PFSK-1 (cell line): Measurements from ENCODE around the gene FUBP3.
A peak's percentile ranks its signal among the peaks of the same experiment; 100 is the strongest.

ENCODE experiments used
- FOXP2 ChIP-seq: optimal IDR thresholded peaks from 2 replicates; pipeline ENCODE3; 2011; ENCODE audit warnings: borderline replicate concordance, control low read depth, inconsistent platforms; ENCODE audit not compliant: insufficient read depth; ENCODE audit errors: extremely low read length, extremely low read depth
- POLR2AphosphoS5 ChIP-seq: IDR thresholded peaks from 2 replicates; pipeline ENCODE4 v1.6.1; 2012; ENCODE audit warnings: low read depth, mild to moderate bottlenecking, control low read depth, low read length, moderate library complexity
- SIN3A ChIP-seq: IDR thresholded peaks from 2 replicates; pipeline ENCODE4 v1.6.1; 2012; ENCODE audit warnings: mild to moderate bottlenecking, low read length, moderate library complexity, borderline replicate concordance; ENCODE audit not compliant: insufficient read depth
- TAF1 ChIP-seq: IDR thresholded peaks from 2 replicates; pipeline ENCODE4 v1.6.1; 2012; ENCODE audit warnings: low read length, control low read depth, borderline replicate concordance; ENCODE audit not compliant: insufficient read depth
- TF ChIP-seq, protein P1 (sequence below), 2 experiments: IDR thresholded peaks; 2 replicates each; pipeline versions ENCODE4 v1.6.1 to v1.8.0; 2011 to 2012; ENCODE audit warnings: low read depth in 2 of 2, low read length in 2 of 2, control low read depth in 1 of 2, inconsistent platforms in 1 of 2, mild to moderate bottlenecking in 1 of 2, moderate library complexity in 1 of 2; ENCODE audit not compliant: insufficient read depth in 1 of 2

Gene FUBP3

GRCh38 chr9:130675396-130675795 lies 96.0 kb downstream of the FUBP3 start:
- no peak for TF ChIP-seq TAF1

DNA sequence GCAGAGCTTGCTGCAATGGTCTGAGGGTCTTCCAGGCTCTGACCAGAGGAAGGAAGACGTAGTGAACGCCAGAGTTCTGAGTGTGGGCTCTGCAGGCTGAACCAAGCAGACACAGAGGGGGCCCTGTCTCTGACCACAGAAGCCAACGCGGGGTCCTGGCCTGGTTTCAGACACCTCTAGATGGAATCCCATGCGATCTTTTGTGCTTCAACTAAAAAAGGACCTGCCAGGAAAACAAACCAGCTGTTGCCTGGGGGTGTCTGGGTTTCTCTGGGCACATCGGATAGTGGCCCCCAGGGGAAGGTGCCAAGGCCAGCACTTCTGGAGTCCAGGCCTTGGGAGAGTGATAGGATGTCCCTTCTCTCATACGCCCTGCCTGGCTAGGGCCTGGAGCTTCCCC lies 97.9 kb downstream of the FUBP3 start:
- TF ChIP-seq POLR2AphosphoS5 (no peak), FOXP2 (no peak), TAF1 (no peak), SIN3A (no peak)
- TF ChIP-seq, protein P1, sequence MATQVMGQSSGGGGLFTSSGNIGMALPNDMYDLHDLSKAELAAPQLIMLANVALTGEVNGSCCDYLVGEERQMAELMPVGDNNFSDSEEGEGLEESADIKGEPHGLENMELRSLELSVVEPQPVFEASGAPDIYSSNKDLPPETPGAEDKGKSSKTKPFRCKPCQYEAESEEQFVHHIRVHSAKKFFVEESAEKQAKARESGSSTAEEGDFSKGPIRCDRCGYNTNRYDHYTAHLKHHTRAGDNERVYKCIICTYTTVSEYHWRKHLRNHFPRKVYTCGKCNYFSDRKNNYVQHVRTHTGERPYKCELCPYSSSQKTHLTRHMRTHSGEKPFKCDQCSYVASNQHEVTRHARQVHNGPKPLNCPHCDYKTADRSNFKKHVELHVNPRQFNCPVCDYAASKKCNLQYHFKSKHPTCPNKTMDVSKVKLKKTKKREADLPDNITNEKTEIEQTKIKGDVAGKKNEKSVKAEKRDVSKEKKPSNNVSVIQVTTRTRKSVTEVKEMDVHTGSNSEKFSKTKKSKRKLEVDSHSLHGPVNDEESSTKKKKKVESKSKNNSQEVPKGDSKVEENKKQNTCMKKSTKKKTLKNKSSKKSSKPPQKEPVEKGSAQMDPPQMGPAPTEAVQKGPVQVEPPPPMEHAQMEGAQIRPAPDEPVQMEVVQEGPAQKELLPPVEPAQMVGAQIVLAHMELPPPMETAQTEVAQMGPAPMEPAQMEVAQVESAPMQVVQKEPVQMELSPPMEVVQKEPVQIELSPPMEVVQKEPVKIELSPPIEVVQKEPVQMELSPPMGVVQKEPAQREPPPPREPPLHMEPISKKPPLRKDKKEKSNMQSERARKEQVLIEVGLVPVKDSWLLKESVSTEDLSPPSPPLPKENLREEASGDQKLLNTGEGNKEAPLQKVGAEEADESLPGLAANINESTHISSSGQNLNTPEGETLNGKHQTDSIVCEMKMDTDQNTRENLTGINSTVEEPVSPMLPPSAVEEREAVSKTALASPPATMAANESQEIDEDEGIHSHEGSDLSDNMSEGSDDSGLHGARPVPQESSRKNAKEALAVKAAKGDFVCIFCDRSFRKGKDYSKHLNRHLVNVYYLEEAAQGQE (IDR thresholded peaks at IDR 0.05; ENCODE audit: insufficient read depth in 1 of 2, low read depth in 2 of 2, low read length in 2 of 2) = no peak

DNA sequence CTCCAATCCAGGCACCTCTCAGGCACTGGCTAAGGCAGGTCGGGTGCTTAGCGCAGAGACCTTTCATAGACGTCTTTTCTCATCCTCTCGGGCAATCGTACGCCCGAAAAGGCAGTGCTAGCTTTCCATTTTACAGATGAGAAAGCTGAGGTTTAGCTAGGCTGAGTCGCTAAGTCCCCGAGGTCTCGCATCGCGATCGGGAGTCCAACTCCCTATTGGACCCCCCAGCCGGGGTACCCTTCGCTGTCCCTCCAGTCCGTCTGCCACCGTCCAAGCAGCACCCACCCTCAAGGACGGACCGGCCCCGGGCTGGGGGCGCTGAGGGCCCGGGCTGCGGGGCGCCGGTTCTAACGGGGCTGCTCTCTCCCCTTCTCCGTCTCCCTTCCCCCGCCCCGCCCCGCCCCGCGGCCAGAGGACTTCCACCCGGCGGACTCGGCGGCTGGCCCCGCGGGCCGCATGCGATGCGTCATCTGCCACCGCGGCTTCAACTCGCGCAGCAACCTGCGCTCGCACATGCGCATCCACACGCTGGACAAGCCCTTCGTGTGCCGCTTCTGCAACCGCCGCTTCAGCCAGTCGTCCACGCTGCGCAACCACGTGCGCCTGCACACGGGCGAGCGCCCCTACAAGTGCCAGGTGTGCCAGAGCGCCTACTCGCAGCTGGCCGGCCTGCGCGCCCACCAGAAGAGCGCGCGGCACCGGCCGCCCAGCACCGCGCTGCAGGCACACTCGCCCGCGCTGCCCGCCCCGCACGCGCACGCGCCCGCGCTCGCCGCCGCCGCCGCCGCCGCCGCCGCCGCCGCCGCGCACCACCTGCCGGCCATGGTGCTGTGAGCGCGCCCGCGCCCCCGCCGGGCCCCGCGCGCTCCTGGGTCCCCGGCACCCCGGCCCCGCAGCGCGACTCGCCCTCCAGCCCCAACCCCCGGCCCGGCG lies 101.7 kb downstream of the FUBP3 start:
- TF ChIP-seq POLR2AphosphoS5 (peak; percentile 53; the same call in 1 of the 2 replicates), FOXP2 (no peak)

GRCh38 chr9:130681769-130682420 lies 102.5 kb downstream of the FUBP3 start:
- TF ChIP-seq SIN3A (no peak), TAF1 (no peak)

GRCh38 chr9:130682421-130683121 lies 103.2 kb downstream of the FUBP3 start:
- TF ChIP-seq TAF1 = no peak

DNA sequence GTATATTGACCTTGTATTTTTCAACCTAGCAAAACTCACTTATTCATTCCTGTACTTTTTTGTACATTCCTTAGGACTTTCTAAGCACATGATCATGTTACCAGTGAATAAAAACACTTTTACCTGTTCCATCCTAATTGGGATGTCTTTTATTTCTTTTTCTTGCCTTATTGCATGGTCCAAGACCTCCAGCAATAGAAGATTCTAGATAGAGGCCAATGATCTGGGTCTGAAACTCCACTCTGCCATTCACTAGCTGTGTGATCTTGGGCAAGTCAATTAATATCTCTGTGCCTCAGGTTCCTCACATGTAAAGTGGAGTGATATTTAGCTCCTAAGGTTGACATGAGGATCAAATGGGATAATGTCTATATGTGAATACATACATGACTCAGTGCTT lies 105.7 kb downstream of the FUBP3 start:
- TF ChIP-seq POLR2AphosphoS5 (no peak), SIN3A (no peak), TAF1 (no peak), FOXP2 (no peak)
- TF ChIP-seq, protein P1 (IDR thresholded peaks at IDR 0.05; ENCODE audit: insufficient read depth in 1 of 2, low read depth in 2 of 2, low read length in 2 of 2) = no peak

- TF ChIP-seq, protein P1 (IDR thresholded peaks at IDR 0.05; ENCODE audit: insufficient read depth in 1 of 2, low read depth in 2 of 2, low read length in 2 of 2) = no peak
- TF ChIP-seq POLR2AphosphoS5 (no peak), SIN3A (no peak), FOXP2 (no peak), TAF1 (no peak)
These were observed 108.2 kb downstream of the FUBP3 start for GRCh38 chr9:130687615-130688014.
